ENCODE data around the gene TGIF2. TPM values are rescaled to one million over a fixed set of nuclear protein-coding genes. Genes with fewer than 3 reads are reported as not detected.

TGIF2 gene
- total RNA-seq (2021; fragmentation: NEBNext Ultra II Directional; extraction: Animal tissue kit (Norgen Biotek cat#: 25700)) (76.7 and 77.7 TPM in 2 replicates), polyA plus RNA-seq (2011; rRNA removed) (49.7 and 74.5 TPM in 2 replicates), polyA minus RNA-seq (2011; rRNA and poly(A)+ RNA removed) (42.7 and 55.0 TPM in 2 replicates)
- 47.5 TPM for polyA plus RNA-seq (2011; cell fraction: cytosol; rRNA removed)
- 57.4 TPM for polyA plus RNA-seq (2011; cell fraction: nucleus; rRNA removed)
- polyA plus RNA-seq (2012, experiment 1 of 2), result 32.6 to 40.3 TPM (median 35.4 TPM) in 4 replicates
- 37.6 TPM for polyA plus RNA-seq (2012, experiment 2 of 2)
- polyA plus RNA-seq (2013, experiment 1 of 2), result 52.6 TPM
- 60.1 TPM for polyA plus RNA-seq (2013, experiment 2 of 2)
- polyA minus RNA-seq (2011; cell fraction: cytosol; rRNA and poly(A)+ RNA removed), result 37.8 TPM
- polyA minus RNA-seq (2011; cell fraction: nucleus; rRNA and poly(A)+ RNA removed), result 20.0 TPM
- long read RNA-seq, experiment 1, partial matches to known transcripts, result 2 of 5 reads
- long read RNA-seq, experiment 1, other reads (novel, unspliced or antisense), result 3 of 5 reads
- long read RNA-seq, experiment 2, partial matches to known transcripts, result 0 of 2 reads
- long read RNA-seq, experiment 2, other reads (novel, unspliced or antisense), result 0 of 2 reads

GRCh38 chr20:36573103-36573797 is at the start of gene TGIF2:
Gene TGIF2, plus strand, starts transcription at chr20:36573597. Its CDS starts 5,178 bp downstream, at chr20:36578775.
- no peak within 1 kb of the TSS for H3K23ac ChIP-seq (ENCODE audit: insufficient read length)
- H3K14ac ChIP-seq (ENCODE audit: insufficient read length), result no peak within 1 kb of the TSS
- peaks cover 16 to 54% of the 10 kb centered on the region in 2 experiments for H3K79me2 ChIP-seq (ENCODE audit: control insufficient read depth in 1 of 2, insufficient read depth in 2 of 2, low read length in 2 of 2)
- H3K56ac ChIP-seq (replicated peaks; ENCODE audit: insufficient read length, low read depth, low read length), result peak within 1 kb of the TSS; percentile 95
- no peaks in the 10 kb centered on the region for H3K9me3 ChIP-seq (ENCODE audit: insufficient read depth in 2 of 2, low read depth in 1 of 2, low read length in 1 of 2)
- peak within 1 kb of the TSS; percentile 100 for H3K18ac ChIP-seq (ENCODE audit: extremely low read depth, low read length)
- DNase-seq (ENCODE audit: low read depth in 1 of 2, low spot score in 2 of 2) (peak; percentile 73 to 95), FAIRE-seq (no peak)
- peak within 1 kb of the TSS; percentile 98 for H2BK120ac ChIP-seq (replicated peaks; ENCODE audit: low read depth, low read length)
- peak within 1 kb of the TSS; percentile 85 for H3K27ac ChIP-seq (ENCODE audit: low read depth, low read length)
- H3K4ac ChIP-seq (replicated peaks; ENCODE audit: insufficient read length, low read depth, low read length), result peak within 1 kb of the TSS; percentile 54
- peak within 1 kb of the TSS; percentile 93 for H2BK5ac ChIP-seq (ENCODE audit: low read depth, low read length)
- H3K36me3 ChIP-seq (ENCODE audit: control insufficient read depth in 2 of 4, insufficient read depth in 4 of 4, low read length in 3 of 4), result no peaks in the 10 kb centered on the region; a peak in 2 of 8 replicates
- H2AFZ ChIP-seq (ENCODE audit: low read length), result no peak within 1 kb of the TSS; the same call in 1 of the 2 replicates
- H4K5ac ChIP-seq (ENCODE audit: insufficient read length, low read depth, low read length), result peak within 1 kb of the TSS; percentile 75
- peak within 1 kb of the TSS; percentile 98; the same call in 1 of the 2 replicates for H4K8ac ChIP-seq (ENCODE audit: extremely low read depth, insufficient read depth, low read length)
- H4K20me1 ChIP-seq (replicated peaks in 1 of 2; ENCODE audit: control insufficient read depth in 1 of 2, insufficient read depth in 2 of 2, low read length in 2 of 2), result peaks cover 0 to 4% of the 10 kb centered on the region in 2 experiments
- ChIA-PET CTCF (ENCODE audit: partially characterized antibody) (interaction anchor here (2.3 to 18.0 kb wide), 2 partner anchors 16 to 32 kb away, joined by 11 to 202 read pairs; partner anchors contain the start of gene MYL9), POLR2A (ENCODE audit: partially characterized antibody) (interaction anchor here (0.6 to 17.6 kb wide), 10 partner anchors 13 to 772 kb away, joined by 3 to 388 read pairs (median 4); partner anchors contain the start of gene RAB5IF)
- H4K91ac ChIP-seq (replicated peaks; ENCODE audit: insufficient read length, low read length), result peak within 1 kb of the TSS; percentile 94
- peaks cover 3% of the 10 kb centered on the region for H3K79me1 ChIP-seq (ENCODE audit: low read depth, low read length)
- H3K27me3 ChIP-seq (replicated peaks in 1 of 4; ENCODE audit: control insufficient read depth in 3 of 4, extremely low read depth in 1 of 4, insufficient read depth in 3 of 4, low read length in 3 of 4), result no peaks in the 10 kb centered on the region
- H3K9ac ChIP-seq (replicated peaks in 1 of 4; ENCODE audit: extremely low read depth in 1 of 4, low read depth in 3 of 4, low read length in 3 of 4), result peak within 1 kb of the TSS; percentile 85 to 89 (median 86)
- H3K4me3 ChIP-seq (ENCODE audit: extremely low read depth in 1 of 4, insufficient read depth in 2 of 4, low read depth in 3 of 4, low read length in 4 of 4), result peak within 1 kb of the TSS; percentile 63 to 98 (median 78)
- peak within 1 kb of the TSS; percentile 98 to 99 for H3K4me2 ChIP-seq (ENCODE audit: insufficient read depth in 1 of 2, low read depth in 2 of 2, low read length in 2 of 2)
- H3K23me2 ChIP-seq (ENCODE audit: low read depth, low read length), result peaks cover 17% of the 10 kb centered on the region
- H2BK12ac ChIP-seq (ENCODE audit: low read depth, low read length), result peak within 1 kb of the TSS; percentile 97
- H2AK5ac ChIP-seq (ENCODE audit: low read depth, low read length), result peak within 1 kb of the TSS; percentile 86
- H2BK15ac ChIP-seq (ENCODE audit: low read length), result peak within 1 kb of the TSS; percentile 99; the same call in 1 of the 2 replicates
- H2BK20ac ChIP-seq (ENCODE audit: low read length), result peak within 1 kb of the TSS; percentile 10; the same call in 1 of the 2 replicates
- 1% methylated on average over 27 of the region's 80 CpGs; no CpG with 5 or more reads in 1 of the 2 experiments for WGBS, 2 experiments (ENCODE audit: extremely low coverage in 1 of 2, insufficient coverage in 1 of 2, insufficient read length in 1 of 2, insufficient replicate concordance in 2 of 2, low coverage in 1 of 2, low lambda C conversion rate in 2 of 2, missing lambda C conversion rate in 1 of 2)
- H3K4me1 ChIP-seq (replicated peaks in 1 of 4; ENCODE audit: control insufficient read depth in 3 of 4, insufficient read depth in 4 of 4, low read length in 3 of 4), result peaks cover 14 to 31% (median 18%) of the 10 kb centered on the region in 4 experiments
- TF ChIP-seq MAX (IDR thresholded peaks at IDR 0.05), result peak; percentile 18; the same call in 1 of the 2 replicates
- TF ChIP-seq NANOG (IDR thresholded peaks at IDR 0.05; ENCODE audit: insufficient read depth, low read depth, low read length, poor library complexity, severe bottlenecking), result no peak
- no peak for TF ChIP-seq JUN (IDR thresholded peaks at IDR 0.05; ENCODE audit: low read depth, low read length)
- no peak; the same call in 1 of the 2 replicates for TF ChIP-seq JUND (IDR thresholded peaks at IDR 0.05; ENCODE audit: low read length)
- no peak for TF ChIP-seq EZH2 (IDR thresholded peaks at IDR 0.05; ENCODE audit: low read depth, low read length, severe bottlenecking)
- no peak for TF ChIP-seq SUZ12 (IDR thresholded peaks at IDR 0.05; ENCODE audit: low read length)
- peak; percentile 93 for TF ChIP-seq TEAD4 (IDR thresholded peaks at IDR 0.05; ENCODE audit: low read depth, low read length)
- TF ChIP-seq HDAC2 (IDR thresholded peaks at IDR 0.05; ENCODE audit: borderline replicate concordance in 1 of 2, low read depth in 2 of 2, low read length in 2 of 2), result peak; percentile 44 to 76; a peak in 1 of 4 replicates
